ENCODE data around the gene FYB1. TPM values are rescaled to one million over a fixed set of nuclear protein-coding genes. Genes with fewer than 3 reads are reported as not detected.

The FYB1 gene
- total RNA-seq, 1 donor from 2014 or later: not detected

DNA sequence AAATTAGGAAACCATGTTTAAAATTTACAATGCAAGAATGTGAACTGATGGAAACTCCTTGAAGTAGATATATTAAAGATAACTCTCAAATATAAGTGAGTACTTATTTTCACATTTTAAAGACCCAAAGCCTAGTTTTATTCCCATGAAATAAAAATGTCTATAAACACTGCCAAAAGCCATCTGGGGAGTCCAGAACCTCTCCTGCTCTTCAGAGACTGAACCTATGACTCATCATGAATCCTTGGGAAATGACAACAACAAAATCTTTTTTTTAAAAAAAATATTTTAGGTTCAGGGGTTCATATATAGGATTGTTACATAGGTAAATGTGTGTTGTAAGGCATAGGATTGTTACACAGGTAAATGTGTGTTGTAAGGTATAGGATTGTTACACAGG, 33.8 kb upstream of the FYB1 start:
- H3K4me1 Mint-ChIP-seq: no peaks in the 10 kb centered on the region
- H3K4me3 Mint-ChIP-seq: no peak overlapping the region
- H3K27me3 Mint-ChIP-seq (ENCODE audit: low read depth): peaks cover 19% of the 10 kb centered on the region
- TF ChIP-seq, protein P1, sequence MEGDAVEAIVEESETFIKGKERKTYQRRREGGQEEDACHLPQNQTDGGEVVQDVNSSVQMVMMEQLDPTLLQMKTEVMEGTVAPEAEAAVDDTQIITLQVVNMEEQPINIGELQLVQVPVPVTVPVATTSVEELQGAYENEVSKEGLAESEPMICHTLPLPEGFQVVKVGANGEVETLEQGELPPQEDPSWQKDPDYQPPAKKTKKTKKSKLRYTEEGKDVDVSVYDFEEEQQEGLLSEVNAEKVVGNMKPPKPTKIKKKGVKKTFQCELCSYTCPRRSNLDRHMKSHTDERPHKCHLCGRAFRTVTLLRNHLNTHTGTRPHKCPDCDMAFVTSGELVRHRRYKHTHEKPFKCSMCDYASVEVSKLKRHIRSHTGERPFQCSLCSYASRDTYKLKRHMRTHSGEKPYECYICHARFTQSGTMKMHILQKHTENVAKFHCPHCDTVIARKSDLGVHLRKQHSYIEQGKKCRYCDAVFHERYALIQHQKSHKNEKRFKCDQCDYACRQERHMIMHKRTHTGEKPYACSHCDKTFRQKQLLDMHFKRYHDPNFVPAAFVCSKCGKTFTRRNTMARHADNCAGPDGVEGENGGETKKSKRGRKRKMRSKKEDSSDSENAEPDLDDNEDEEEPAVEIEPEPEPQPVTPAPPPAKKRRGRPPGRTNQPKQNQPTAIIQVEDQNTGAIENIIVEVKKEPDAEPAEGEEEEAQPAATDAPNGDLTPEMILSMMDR (conservative IDR thresholded peaks at IDR 0.05): no peak
- peaks cover 2% of the 10 kb centered on the region for H3K9me3 Mint-ChIP-seq
- no peak overlapping the region for H3K27ac Mint-ChIP-seq (ENCODE audit: unreplicated experiment)
- H3K36me3 Mint-ChIP-seq (ENCODE audit: low read depth): no peaks in the 10 kb centered on the region
- DNase-seq (ENCODE audit: low read depth, low spot score): no peak

DNA sequence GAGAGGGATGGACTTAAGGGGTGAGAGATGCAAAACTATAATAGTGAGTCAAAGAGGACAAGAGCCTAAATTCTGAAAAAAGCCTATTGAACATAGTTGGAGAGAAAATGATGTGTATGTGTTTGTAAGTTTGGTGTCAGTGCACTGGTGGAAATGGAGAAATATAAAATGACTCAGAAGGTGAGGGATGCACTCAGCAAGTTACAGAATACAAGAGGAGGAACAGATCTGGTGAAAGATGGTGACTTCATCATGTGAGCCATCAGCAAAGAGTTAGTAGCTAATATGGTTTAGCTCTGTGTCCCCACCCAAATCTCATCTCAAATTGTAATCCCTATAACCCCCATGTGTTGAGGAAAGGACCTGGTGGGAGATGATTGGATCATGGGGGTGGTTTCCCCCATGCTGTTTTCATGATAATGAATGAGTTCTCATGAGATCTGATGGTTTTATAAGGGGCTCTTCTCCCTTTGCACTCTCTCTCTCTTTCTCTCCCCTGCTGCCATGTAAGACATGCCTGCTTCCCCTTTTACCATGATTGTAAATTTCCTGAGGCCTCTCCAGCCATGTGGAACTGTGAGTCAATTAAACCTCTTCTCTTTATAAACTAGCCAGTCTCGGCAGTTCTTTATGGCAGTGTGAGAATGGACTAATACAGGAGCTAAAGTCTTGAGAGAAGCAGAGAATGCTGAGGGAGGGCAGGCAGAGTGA, 30.4 kb upstream of the FYB1 start:
- H3K27me3 Mint-ChIP-seq (ENCODE audit: low read depth): peaks cover 9% of the 10 kb centered on the region
- no peak for DNase-seq (ENCODE audit: low read depth, low spot score)
- H3K4me1 Mint-ChIP-seq: no peaks in the 10 kb centered on the region
- peak overlapping the region; percentile 17 for H3K27ac Mint-ChIP-seq (ENCODE audit: unreplicated experiment)
- peaks cover 2% of the 10 kb centered on the region for H3K9me3 Mint-ChIP-seq
- TF ChIP-seq, protein P1 (conservative IDR thresholded peaks at IDR 0.05): no peak
- no peak overlapping the region for H3K4me3 Mint-ChIP-seq
- H3K36me3 Mint-ChIP-seq (ENCODE audit: low read depth): no peaks in the 10 kb centered on the region

DNA sequence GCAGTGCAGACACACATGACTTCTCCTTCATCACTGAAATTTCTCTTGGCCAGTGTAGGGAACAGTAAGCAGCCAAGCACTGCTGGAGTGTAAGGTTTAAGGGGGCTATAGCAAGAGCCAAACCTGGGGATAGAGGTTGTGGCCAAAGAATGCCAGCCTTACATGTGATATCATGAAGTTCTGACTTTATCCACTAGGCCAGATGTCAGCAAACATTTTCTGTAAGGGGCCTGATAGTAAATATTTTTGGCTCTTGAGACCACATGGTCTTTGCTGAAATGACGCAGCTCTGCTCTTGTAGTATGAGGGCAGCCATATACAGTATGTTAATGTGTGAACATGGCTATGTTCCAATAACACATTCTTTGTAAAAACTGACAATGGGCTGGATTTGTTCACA, 29.7 kb upstream of the FYB1 start:
- Mint-ChIP-seq H3K27me3 (ENCODE audit: low read depth) (peaks cover 6% of the 10 kb centered on the region), H3K9me3 (peaks cover 2% of the 10 kb centered on the region), H3K27ac (ENCODE audit: unreplicated experiment) (no peak overlapping the region), H3K4me1 (no peaks in the 10 kb centered on the region), H3K36me3 (ENCODE audit: low read depth) (no peaks in the 10 kb centered on the region), H3K4me3 (no peak overlapping the region)
- DNase-seq (ENCODE audit: low read depth, low spot score): no peak
- TF ChIP-seq, protein P1 (conservative IDR thresholded peaks at IDR 0.05): no peak

DNA sequence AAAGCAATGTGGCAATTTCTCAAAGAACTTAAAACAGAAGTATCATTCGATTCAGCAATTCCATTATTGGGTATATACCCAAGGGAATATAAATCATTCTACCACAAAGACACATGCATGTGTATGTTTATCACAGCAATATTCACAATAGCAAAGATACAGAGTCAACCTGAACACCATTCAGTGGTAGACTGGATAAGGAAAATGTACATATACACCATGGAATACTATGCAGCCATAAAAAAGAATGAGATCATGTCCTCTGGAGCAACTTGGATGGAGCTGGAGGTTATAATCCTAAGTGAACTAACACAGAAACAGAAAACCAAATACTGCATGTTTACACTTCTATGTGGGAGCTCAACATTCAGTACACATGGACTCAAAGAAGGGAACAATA, 21.4 kb upstream of the FYB1 start:
- Mint-ChIP-seq H3K27ac (ENCODE audit: unreplicated experiment) (no peak overlapping the region), H3K4me1 (peaks cover 5% of the 10 kb centered on the region), H3K27me3 (ENCODE audit: low read depth) (peaks cover 12% of the 10 kb centered on the region), H3K4me3 (no peak overlapping the region), H3K36me3 (ENCODE audit: low read depth) (no peaks in the 10 kb centered on the region), H3K9me3 (peaks cover 10% of the 10 kb centered on the region)
- TF ChIP-seq, protein P1 (conservative IDR thresholded peaks at IDR 0.05): no peak
- DNase-seq (ENCODE audit: low read depth, low spot score): no peak

DNA sequence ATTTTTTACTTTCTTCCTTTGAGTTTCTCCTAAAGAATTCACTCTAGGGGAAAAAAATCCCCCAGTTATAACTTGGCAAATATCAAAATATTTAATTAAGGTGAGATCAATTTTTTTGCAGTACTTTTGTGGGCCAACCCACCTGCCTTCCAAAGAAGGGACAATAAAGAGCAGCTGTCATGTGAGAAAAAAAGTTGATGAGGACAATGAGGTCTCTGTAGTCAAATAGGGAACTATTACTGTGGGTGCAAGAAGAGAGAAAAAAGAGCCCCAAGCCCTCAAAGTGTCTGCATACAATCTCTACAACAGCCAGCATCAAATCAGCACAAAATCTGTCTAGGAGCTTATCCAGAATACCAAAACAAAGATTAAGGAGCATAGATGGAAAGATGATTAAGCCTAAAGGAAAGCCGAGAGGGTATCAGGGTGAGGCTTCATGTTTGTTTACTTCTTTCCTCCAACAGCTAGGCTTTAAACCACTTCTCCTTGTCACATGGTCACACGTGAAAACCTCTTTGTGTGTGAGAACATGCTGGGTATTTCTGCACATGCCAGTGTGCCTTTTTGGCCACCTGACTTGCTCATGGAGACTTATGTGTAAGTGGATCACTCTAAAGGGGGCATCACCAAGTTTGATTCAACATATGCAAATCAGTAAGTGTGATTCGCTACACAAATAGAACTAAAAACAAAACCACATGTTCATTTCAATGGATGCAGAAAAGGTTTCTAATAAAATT, 19.2 kb upstream of the FYB1 start:
- Mint-ChIP-seq H3K27me3 (ENCODE audit: low read depth) (peaks cover 9% of the 10 kb centered on the region), H3K27ac (ENCODE audit: unreplicated experiment) (no peak overlapping the region), H3K36me3 (ENCODE audit: low read depth) (no peaks in the 10 kb centered on the region), H3K9me3 (peaks cover 10% of the 10 kb centered on the region), H3K4me3 (no peak overlapping the region), H3K4me1 (peaks cover 5% of the 10 kb centered on the region)
- TF ChIP-seq, protein P1 (conservative IDR thresholded peaks at IDR 0.05): no peak
- DNase-seq (ENCODE audit: low read depth, low spot score): no peak
